Measurements from ENCODE around the gene PLEKHN1. TPM values are rescaled to one million over a fixed set of nuclear protein-coding genes. Genes with fewer than 3 reads are reported as not detected.
"Not testable (repeated sequence)": the region's sequence is repeated elsewhere in the genome, so short reads cannot be mapped to it uniquely, and the experiment has no call there.

The PLEKHN1 gene
- total and polyA plus RNA-seq, 2 donors (not counting 3 experiments of a cell fraction or from before 2014, with no cell fraction given), result 0.29 to 0.88 TPM

DNA sequence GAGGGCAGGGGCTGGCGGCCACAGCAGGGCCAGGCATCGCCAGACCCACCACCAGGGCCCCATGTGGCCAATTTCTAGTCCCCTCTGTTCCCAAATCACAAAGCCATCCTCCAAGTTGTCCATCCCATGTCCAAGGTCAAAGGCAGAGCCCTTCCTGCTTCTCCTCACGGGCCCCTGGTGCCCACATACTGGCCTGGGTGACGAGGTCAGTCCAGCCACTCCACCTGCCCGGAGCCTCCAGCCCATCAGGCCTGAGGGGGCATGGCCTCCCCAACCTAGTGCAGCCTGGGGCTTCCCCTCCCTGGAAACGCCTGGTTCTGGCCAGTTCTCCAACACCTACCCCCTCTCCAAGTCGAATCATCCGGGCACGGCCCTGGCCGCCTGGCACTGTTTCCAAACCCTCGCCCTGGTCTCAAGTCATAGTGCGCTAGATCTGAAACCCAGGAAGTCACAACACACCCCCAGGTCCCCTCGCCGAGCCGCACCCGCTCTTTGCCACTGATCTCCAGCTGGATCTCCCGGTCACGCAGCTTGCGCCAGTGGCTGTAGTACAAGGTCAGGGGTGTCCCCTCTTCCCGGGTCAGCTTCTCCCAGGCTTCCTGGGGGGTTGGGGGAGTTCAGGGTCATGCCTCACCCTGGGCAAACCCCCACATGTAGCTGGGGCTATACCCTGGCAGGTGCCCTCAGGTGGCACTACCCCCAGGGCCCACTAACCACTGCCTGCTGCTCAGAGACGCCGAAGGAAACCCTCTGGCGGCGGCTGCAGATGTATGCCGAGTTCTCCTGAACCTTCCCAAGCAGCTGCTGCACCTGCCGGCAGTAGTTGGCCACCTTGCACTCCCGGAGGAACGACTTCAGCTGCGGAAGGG, 20.4 kb upstream of the PLEKHN1 start:
- Histone ChIP-seq H4K20me1 (replicated peaks; ENCODE audit: control insufficient read depth, extremely low read depth, insufficient read depth, low read length) (no peaks in the 10 kb centered on the region), H3K27ac (ENCODE audit: insufficient read depth, low read depth, low read length) (no peak overlapping the region), H3K9me3 (replicated peaks; ENCODE audit: control insufficient read depth, insufficient read depth, low read length) (no peaks in the 10 kb centered on the region), H3K9me1 (replicated peaks; ENCODE audit: control insufficient read depth, extremely low read depth, insufficient read depth, low read length) (no peaks in the 10 kb centered on the region), H3K9ac (replicated peaks; ENCODE audit: extremely low read depth, insufficient read depth, low read length) (no peak overlapping the region), H3K79me2 (ENCODE audit: control insufficient read depth, insufficient read depth, low read length) (no peaks in the 10 kb centered on the region), H2AFZ (ENCODE audit: low read depth, low read length) (no peak overlapping the region), H3K36me3 (ENCODE audit: control insufficient read depth in 2 of 2, extremely low read depth in 1 of 2, insufficient read depth in 2 of 2, low read length in 2 of 2) (peaks cover 0 to 38% of the 10 kb centered on the region in 2 experiments), H3K4me1 (ENCODE audit: control insufficient read depth, extremely low read depth, insufficient read depth, low read length) (peaks cover 7% of the 10 kb centered on the region), H3K27me3 (ENCODE audit: control insufficient read depth in 2 of 2, insufficient read depth in 2 of 2, low read length in 2 of 2) (peaks cover 2 to 21% of the 10 kb centered on the region in 2 experiments), H3K4me3 (replicated peaks in 1 of 3; ENCODE audit: insufficient read depth in 1 of 3, low read depth in 1 of 3, low read length in 3 of 3) (no peak overlapping the region), H3K4me2 (ENCODE audit: insufficient read depth, low read length) (no peak overlapping the region)
- FAIRE-seq (no peak), DNase-seq (ENCODE audit: low read depth, low spot score) (no peak)
- dilution Hi-C loops (cut with MboI; ENCODE audit: extremely low pct_ligation_motif_present, low sequenced_read_pairs), result no loop called here
- CTCF ChIA-PET, result no interaction called here
- POLR2A ChIA-PET, result no interaction called here
- TF ChIP-seq, protein P1, sequence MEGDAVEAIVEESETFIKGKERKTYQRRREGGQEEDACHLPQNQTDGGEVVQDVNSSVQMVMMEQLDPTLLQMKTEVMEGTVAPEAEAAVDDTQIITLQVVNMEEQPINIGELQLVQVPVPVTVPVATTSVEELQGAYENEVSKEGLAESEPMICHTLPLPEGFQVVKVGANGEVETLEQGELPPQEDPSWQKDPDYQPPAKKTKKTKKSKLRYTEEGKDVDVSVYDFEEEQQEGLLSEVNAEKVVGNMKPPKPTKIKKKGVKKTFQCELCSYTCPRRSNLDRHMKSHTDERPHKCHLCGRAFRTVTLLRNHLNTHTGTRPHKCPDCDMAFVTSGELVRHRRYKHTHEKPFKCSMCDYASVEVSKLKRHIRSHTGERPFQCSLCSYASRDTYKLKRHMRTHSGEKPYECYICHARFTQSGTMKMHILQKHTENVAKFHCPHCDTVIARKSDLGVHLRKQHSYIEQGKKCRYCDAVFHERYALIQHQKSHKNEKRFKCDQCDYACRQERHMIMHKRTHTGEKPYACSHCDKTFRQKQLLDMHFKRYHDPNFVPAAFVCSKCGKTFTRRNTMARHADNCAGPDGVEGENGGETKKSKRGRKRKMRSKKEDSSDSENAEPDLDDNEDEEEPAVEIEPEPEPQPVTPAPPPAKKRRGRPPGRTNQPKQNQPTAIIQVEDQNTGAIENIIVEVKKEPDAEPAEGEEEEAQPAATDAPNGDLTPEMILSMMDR (IDR thresholded peaks at IDR 0.05; ENCODE audit: extremely low read depth in 1 of 2, insufficient read depth in 1 of 2, low read depth in 1 of 2, low read length in 2 of 2), result no peak
- TF ChIP-seq, protein P2, sequence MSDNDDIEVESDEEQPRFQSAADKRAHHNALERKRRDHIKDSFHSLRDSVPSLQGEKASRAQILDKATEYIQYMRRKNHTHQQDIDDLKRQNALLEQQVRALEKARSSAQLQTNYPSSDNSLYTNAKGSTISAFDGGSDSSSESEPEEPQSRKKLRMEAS (IDR thresholded peaks at IDR 0.05; ENCODE audit: insufficient read depth, insufficient read length), result no peak
- TF ChIP-seq MYC (IDR thresholded peaks at IDR 0.05; ENCODE audit: low read depth, low read length) (no peak), EZH2 (IDR thresholded peaks at IDR 0.05; ENCODE audit: borderline replicate concordance, low read depth, low read length, severe bottlenecking) (no peak), POLR2A (IDR thresholded peaks at IDR 0.05; ENCODE audit: low read depth, low read length) (no peak), FOS (IDR thresholded peaks at IDR 0.05; ENCODE audit: borderline replicate concordance, insufficient read depth, low read length) (no peak), POLR2AphosphoS5 (IDR thresholded peaks at IDR 0.05; ENCODE audit: insufficient read depth, low read depth, low read length) (no peak), JUN (IDR thresholded peaks at IDR 0.05; ENCODE audit: borderline replicate concordance, insufficient read depth, insufficient read length, low read depth) (no peak), GATA2 (IDR thresholded peaks at IDR 0.05; ENCODE audit: insufficient read depth, insufficient read length, low read depth, low read length) (no peak)
- intact Hi-C loops (cut with micrococcal nuclease), result no loop called here
- no TSS peak for BruUV-seq (replicated peaks)

DNA sequence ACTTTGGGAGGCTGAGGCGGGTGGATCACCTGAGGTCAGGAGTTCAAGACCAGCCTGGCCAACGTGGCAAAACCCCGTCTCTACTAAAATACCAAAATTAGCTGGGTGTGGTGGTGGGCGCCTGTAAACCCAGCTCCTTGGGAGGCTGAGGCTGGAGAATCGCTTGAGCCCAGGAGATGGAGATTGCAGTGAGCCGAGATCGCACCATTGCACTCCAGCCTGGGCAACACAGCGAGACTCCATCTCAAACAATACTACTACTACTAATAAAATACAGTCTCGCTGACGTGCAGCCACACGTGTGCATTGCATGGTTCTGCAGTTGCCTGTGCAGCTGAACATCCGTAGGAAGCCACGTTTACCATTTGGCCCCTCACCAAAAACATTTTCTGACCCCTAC, 19.5 kb upstream of the PLEKHN1 start:
- H2AFZ ChIP-seq (ENCODE audit: low read depth, low read length); H3K27ac ChIP-seq (ENCODE audit: insufficient read depth, low read depth, low read length); H3K9me1 ChIP-seq (replicated peaks; ENCODE audit: control insufficient read depth, extremely low read depth, insufficient read depth, low read length); POLR2A ChIA-PET; H3K9ac ChIP-seq (replicated peaks; ENCODE audit: extremely low read depth, insufficient read depth, low read length); intact Hi-C loops (cut with micrococcal nuclease); dilution Hi-C loops (cut with MboI; ENCODE audit: extremely low pct_ligation_motif_present, low sequenced_read_pairs); H3K4me1 ChIP-seq (ENCODE audit: control insufficient read depth, extremely low read depth, insufficient read depth, low read length); H3K79me2 ChIP-seq (ENCODE audit: control insufficient read depth, insufficient read depth, low read length); CTCF ChIA-PET; DNase-seq (ENCODE audit: low read depth, low spot score); BruUV-seq (replicated peaks); H3K9me3 ChIP-seq (replicated peaks; ENCODE audit: control insufficient read depth, insufficient read depth, low read length); FAIRE-seq; H4K20me1 ChIP-seq (replicated peaks; ENCODE audit: control insufficient read depth, extremely low read depth, insufficient read depth, low read length); H3K4me2 ChIP-seq (ENCODE audit: insufficient read depth, low read length); H3K4me3 ChIP-seq (replicated peaks in 1 of 3; ENCODE audit: insufficient read depth in 1 of 3, low read depth in 1 of 3, low read length in 3 of 3): not testable (repeated sequence)
- H3K27me3 ChIP-seq (ENCODE audit: control insufficient read depth in 2 of 2, insufficient read depth in 2 of 2, low read length in 2 of 2), result peaks cover 2 to 13% of the 10 kb centered on the region in 2 experiments
- peaks cover 0 to 40% of the 10 kb centered on the region in 2 experiments for H3K36me3 ChIP-seq (ENCODE audit: control insufficient read depth in 2 of 2, extremely low read depth in 1 of 2, insufficient read depth in 2 of 2, low read length in 2 of 2)

Measured in endothelial cell of umbilical vein (primary cell).